ENCODE data around the gene ZNF445.
A peak's percentile ranks its signal among the peaks of the same experiment; 100 is the strongest.
"Not testable (repeated sequence)": the region's sequence is repeated elsewhere in the genome, so short reads cannot be mapped to it uniquely, and the experiment has no call there.

The ZNF445 gene

DNA sequence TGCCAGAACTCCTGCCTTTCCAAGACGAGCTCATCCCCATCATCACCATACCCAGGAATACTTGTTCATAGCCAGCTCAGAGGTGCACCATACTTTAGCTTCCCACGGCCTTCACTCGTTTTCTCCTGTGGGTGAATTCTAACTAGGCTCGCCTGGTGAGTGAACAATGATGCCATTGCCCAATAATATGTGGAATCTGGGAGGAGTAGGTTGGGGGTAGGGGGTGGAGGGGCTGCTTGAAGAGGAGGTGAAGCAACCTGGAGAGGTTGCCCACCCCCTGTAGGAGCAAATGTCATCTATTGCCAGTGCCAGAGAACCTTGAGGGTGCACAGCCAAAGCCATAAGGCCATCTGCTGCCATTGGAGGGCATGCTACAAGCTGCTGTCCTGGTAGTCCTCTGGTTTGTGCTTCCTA, 592 bp upstream of the ZNF445 start:
- no peak for DNase-seq (ENCODE audit: low read depth)
- H3K4me3 ChIP-seq (replicated peaks; ENCODE audit: low read depth, low read length) = peak overlapping the region; percentile 71
- TF ChIP-seq, protein P1, sequence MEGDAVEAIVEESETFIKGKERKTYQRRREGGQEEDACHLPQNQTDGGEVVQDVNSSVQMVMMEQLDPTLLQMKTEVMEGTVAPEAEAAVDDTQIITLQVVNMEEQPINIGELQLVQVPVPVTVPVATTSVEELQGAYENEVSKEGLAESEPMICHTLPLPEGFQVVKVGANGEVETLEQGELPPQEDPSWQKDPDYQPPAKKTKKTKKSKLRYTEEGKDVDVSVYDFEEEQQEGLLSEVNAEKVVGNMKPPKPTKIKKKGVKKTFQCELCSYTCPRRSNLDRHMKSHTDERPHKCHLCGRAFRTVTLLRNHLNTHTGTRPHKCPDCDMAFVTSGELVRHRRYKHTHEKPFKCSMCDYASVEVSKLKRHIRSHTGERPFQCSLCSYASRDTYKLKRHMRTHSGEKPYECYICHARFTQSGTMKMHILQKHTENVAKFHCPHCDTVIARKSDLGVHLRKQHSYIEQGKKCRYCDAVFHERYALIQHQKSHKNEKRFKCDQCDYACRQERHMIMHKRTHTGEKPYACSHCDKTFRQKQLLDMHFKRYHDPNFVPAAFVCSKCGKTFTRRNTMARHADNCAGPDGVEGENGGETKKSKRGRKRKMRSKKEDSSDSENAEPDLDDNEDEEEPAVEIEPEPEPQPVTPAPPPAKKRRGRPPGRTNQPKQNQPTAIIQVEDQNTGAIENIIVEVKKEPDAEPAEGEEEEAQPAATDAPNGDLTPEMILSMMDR (IDR thresholded peaks at IDR 0.05; ENCODE audit: low read length, missing control alignments) = no peak

DNA sequence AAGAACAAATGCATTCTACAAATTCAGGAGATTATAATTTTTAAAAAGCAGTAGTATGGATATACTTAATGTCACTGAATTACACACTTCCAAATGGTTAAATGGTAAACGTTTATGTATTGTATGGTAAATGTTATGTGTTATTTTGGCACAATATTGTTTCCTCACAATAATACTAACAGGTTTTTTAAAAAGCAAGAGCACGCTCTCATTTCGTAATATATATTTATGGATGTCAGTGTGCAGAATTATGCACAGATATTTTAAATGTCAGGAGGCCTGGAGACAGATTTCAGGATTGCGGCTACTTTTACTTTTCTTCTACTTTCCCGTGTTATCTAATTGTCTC, 533 bp downstream of the ZNF445 start:
- TF ChIP-seq, protein P1 (IDR thresholded peaks at IDR 0.05; ENCODE audit: low read length, missing control alignments) = no peak
- DNase-seq (ENCODE audit: low read depth) = no peak
- H3K4me3 ChIP-seq (replicated peaks; ENCODE audit: low read depth, low read length) = peak overlapping the region; percentile 71

DNA sequence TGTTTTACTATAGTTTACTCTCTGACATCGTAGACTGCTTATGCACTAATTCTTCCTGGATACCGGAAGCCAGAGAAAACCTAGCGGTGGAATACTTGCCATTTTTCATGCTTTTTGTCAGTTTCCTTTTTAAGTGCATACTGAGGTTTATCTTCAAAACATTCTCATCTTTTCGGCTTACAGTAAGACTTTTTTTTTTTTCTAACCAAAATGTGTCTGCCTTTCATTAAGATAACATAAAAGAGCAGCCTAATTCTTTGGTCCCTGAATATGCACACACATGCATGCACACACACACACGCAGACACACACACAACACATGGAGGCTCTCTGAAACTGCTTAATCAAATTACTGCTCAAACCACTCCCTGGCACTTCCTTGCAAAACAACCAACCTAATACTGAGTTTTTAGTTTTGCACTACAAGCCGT, 1.3 kb downstream of the ZNF445 start:
- DNase-seq (ENCODE audit: low read depth) = peak; percentile 56
- peak overlapping the region; percentile 71 for H3K4me3 ChIP-seq (replicated peaks; ENCODE audit: low read depth, low read length)
- TF ChIP-seq, protein P1 (IDR thresholded peaks at IDR 0.05; ENCODE audit: low read length, missing control alignments) = peak; percentile 27

DNA sequence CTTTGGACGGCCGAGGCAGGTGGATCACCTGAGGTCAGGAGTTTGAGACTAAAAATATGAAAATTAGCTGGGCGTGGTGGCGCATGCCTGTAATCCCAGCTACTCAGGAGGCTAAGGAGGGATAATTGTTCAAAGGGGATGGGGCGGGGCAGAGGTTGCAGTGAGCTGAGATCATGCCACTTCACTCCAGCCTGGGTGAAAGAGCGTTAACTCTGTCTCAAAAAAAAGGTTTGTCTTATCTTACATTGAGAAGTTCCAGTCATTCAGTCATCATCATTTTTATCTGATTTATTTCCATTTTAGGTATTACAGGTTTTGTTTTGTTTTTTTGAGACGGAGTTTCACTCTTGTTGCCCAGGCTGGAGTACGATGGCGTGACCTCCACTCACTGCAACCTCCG, 2.6 kb downstream of the ZNF445 start:
- not testable (repeated sequence) for DNase-seq (ENCODE audit: low read depth); H3K4me3 ChIP-seq (replicated peaks; ENCODE audit: low read depth, low read length)

DNA sequence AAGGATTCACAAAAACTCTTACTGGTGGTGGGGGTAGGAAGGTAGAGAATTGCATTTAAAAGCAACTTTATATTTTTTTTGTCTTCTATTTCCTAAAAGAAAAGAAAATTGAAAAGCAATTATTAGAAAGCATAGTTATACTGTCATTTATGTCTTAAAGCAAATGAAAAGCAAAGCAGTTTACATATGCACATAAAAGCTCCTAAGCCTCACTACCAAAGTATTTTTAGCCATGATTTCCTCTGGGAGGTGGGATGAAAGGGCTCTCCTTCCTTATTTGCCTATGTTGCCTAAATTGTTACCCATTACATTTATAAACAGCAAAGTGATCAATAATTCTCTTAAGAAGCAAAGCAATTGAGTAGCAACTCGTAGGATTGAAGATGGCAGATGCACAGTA, 7.0 kb downstream of the ZNF445 start:
- no peak for DNase-seq (ENCODE audit: low read depth)
- TF ChIP-seq, protein P1 (IDR thresholded peaks at IDR 0.05; ENCODE audit: low read length, missing control alignments) = no peak
- H3K4me3 ChIP-seq (replicated peaks; ENCODE audit: low read depth, low read length) = no peak overlapping the region

DNA sequence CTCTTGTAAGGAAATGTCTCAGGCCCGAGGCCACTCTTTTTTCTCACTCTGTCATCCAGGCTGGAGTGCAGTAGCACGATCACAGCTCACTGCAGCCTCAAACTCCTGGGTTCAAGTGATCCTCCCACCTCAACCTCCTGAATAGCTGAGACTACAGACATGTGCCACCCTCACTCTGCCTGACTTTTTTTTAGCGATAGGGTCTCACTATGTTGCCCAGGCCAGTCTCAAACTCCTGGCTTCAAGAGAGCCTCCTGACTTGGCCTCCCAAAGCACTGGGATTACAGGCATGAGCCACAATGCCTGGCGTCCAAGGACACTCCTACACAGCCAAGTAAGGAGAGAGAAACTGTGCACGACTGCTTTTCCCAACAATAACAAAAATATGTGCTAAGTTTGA, 7.6 kb downstream of the ZNF445 start:
- H3K4me3 ChIP-seq (replicated peaks; ENCODE audit: low read depth, low read length) = no peak overlapping the region
- DNase-seq (ENCODE audit: low read depth) = no peak
- TF ChIP-seq, protein P1 (IDR thresholded peaks at IDR 0.05; ENCODE audit: low read length, missing control alignments) = no peak

DNA sequence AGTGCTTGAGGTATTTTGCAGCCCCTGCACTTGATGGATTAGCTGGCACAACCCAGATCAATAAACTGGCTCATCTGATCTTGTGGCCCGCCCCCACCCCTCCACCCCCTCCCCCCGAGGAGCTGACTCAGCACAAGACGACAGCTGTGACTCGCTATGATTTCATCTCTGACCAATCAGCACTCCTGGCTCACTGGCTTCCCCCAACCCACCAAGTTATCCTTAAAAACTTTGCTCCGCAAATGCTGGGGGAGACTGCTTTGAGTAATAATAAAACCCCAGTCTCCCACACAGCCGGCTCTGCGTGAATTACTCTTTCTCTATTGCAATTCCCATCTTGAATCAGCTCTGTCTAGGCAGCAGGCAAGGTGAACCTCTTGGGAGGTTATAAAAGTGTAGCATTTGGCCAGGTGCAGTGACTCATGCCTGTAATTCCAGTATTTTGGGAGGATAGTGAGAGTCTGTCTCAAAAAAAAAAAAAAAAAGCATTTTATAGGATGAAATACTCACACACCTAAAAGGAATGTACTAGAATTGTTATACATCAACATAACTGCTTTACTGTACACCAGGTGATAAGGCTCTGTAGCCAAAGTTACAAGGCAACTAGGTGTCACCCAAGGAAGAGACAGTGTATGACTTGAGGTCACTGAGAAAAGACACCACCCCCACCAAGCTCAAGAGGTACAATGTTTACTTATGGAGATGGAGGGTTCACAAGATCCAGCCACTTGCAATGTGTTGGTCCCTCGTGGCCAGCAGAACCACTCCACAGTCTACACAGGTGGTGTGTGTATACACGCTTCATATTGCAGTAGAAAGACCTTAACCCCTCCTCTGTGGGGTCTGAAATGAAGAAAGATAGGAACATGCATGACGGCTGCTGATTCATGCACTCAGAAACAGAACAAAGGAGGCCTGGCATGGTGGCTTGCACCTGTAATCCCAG, 8.6 kb downstream of the ZNF445 start:
- TF ChIP-seq, protein P1 (IDR thresholded peaks at IDR 0.05; ENCODE audit: low read length, missing control alignments) = no peak
- no peak overlapping the region for H3K4me3 ChIP-seq (replicated peaks; ENCODE audit: low read depth, low read length)
- peak; percentile 41 for DNase-seq (ENCODE audit: low read depth)

DNA sequence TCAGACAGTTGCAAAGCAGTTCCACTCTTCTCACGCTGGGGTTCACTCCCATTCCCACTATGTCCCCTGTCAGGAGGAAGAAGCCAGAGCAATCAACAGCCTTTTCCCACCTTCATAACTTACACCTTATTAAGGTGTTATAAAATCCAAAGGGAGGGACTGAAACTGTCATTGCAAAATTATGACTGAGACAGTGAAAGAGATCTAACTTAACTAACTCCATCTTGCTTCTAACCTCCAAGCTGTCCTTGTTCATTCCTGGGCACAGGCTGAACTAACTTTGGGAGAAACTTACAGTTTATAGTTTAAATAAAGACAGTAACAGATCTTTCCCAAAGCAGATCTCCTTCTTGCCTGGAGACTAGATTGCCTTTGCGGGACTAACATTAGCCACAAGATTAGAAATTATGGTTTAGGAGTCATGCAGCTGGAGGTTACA, 9.4 kb downstream of the ZNF445 start:
- not testable (repeated sequence) for H3K4me3 ChIP-seq (replicated peaks; ENCODE audit: low read depth, low read length); DNase-seq (ENCODE audit: low read depth)

Data from fibroblast of pulmonary artery (primary cell).